Stomach (tissue), 4 donors: Measurements from ENCODE around the gene ATF5.

Experiments used
- CTCF ChIP-seq, 7 experiments: fragments of 450-650 bp in 4 of 7; fragments of 200-600 bp in 3 of 7; sonication (generic) in 3 of 7; IDR thresholded peaks; one replicate each; pipeline ENCODE4 v1.5.1; 2016 to 2019; ENCODE audit warnings: antibody characterized with exemption in 7 of 7, control low read depth in 2 of 7, mild to moderate bottlenecking in 1 of 7
- EP300 ChIP-seq: sonication (generic); formaldehyde crosslinking; IDR thresholded peaks from one replicate; pipeline ENCODE4 v1.6.1; 2017; ENCODE audit warnings: antibody characterized with exemption
- POLR2A ChIP-seq, 4 donors: fragments of 450-650 bp; IDR thresholded peaks; one replicate each; pipeline ENCODE4 v1.6.1; 2016; ENCODE audit warnings: antibody characterized with exemption in 4 of 4, control low read depth in 2 of 4, mild to moderate bottlenecking in 1 of 4, moderate library complexity in 1 of 4
- POLR2AphosphoS5 ChIP-seq, 3 donors: sonication (generic); formaldehyde crosslinking; IDR thresholded peaks; one replicate each; pipeline ENCODE4 v1.6.1; 2016; ENCODE audit warnings: antibody characterized with exemption in 3 of 3

DNA sequence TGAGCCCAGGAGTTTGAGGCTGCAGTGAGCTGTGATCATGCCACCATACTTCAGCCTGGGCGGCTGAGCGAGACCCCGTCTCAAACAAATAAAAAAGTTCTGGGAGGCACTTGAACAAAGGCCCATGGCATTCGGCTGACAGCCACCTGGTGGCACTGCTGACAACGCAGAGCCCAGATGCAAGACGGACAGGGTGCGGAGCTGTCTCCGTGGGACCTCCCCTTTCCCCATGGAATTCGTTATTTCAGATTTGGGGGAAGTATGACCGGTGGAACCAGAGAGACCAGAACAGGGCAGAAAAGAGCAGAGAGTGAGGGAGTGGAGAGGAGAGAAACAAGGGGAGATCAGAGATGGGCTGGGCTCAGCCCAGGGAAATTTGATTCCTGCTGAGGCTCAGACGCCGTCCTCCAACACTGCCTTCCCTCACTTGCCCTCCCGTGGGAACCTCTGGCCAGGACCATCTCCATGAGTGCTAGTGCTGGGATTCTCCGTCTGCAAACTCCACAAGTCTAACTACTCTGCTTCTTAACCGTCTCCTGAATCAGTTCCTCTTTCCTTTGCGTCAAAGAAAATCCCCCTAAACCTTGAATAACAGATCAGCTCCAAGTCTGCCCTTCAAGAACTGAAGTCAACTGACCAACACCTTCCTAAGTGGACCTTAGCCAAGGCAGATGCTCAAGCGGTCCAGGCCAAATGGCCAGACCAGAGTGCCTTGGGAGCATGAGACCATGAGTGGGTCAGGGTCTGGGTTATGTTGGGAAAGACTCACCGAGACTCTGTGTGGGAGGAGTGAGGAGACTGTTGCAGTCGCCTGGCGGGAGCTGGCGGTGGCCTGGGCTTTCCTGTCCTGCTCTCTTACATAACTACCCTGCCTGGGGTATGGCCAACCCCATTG, 11.9 kb upstream of the ATF5 start:
- TF ChIP-seq CTCF (IDR thresholded peaks at IDR 0.05) (no peak), POLR2AphosphoS5 (IDR thresholded peaks at IDR 0.05) (no peak), POLR2A (IDR thresholded peaks at IDR 0.05) (no peak), EP300 (no peak)
